Nephron progenitor cell (in vitro differentiated cells): ENCODE results near the gene ZNF30.
"Not testable (repeated sequence)": the region's sequence is repeated elsewhere in the genome, so short reads cannot be mapped to it uniquely, and the experiment has no call there.

Experiments
- DNase-seq: peaks from one replicate; pipeline ENCODE4 v3.0.0; 2021
- H3K27ac Mint-ChIP-seq: 2 replicates; pipeline ENCODE4 v1.8.0; 2021; ENCODE audit warnings: mild to moderate bottlenecking, moderate library complexity, mixed read lengths
- H3K27me3 Mint-ChIP-seq: 2 replicates; pipeline ENCODE4 v1.8.0; 2021; ENCODE audit warnings: mild to moderate bottlenecking, low read depth, mixed read lengths; ENCODE audit not compliant: poor library complexity
- H3K36me3 Mint-ChIP-seq: 2 replicates; pipeline ENCODE4 v1.8.0; 2021; ENCODE audit warnings: low read depth, mixed read lengths
- H3K4me1 Mint-ChIP-seq: 2 replicates; pipeline ENCODE4 v1.8.0; 2021; ENCODE audit warnings: mixed read lengths
- H3K4me3 Mint-ChIP-seq: 2 replicates; pipeline ENCODE4 v1.8.0; 2021; ENCODE audit warnings: mild to moderate bottlenecking, moderate library complexity, mixed read lengths
- H3K9me3 Mint-ChIP-seq: 2 replicates; pipeline ENCODE4 v1.8.0; 2021; ENCODE audit warnings: mild to moderate bottlenecking, moderate library complexity, mixed read lengths
- CTCF ChIP-seq: fragments of 200-600 bp; sonication (generic); IDR thresholded peaks from 2 replicates; pipeline ENCODE4 v1.5.0; 2021; ENCODE audit warnings: antibody characterized with exemption

ZNF30 gene

GRCh38 chr19:34962687-34963572 is 36.2 kb downstream of the ZNF30 start:
- Mint-ChIP-seq H3K27ac (no peak overlapping the region), H3K27me3 (peaks cover 22% of the 10 kb centered on the region), H3K9me3 (peaks cover 84% of the 10 kb centered on the region), H3K36me3 (peaks cover 56% of the 10 kb centered on the region), H3K4me3 (peak overlapping the region; percentile 88), H3K4me1 (peaks cover 9% of the 10 kb centered on the region)
- no peak for DNase-seq
- TF ChIP-seq CTCF = no peak

- peaks cover 47% of the 10 kb centered on the region for H3K36me3 Mint-ChIP-seq
- no peak within 1 kb of the TSS for H3K27ac Mint-ChIP-seq
- DNase-seq = peak; percentile 79
Measured at GRCh38 chr19:34963573-34964406, 37.1 kb downstream of the ZNF30 start, which contains the start of gene ZNF792. Gene ZNF792, minus strand, starts transcription at chr19:34964229. Its CDS starts 567 bp downstream, at chr19:34963662.

GRCh38 chr19:34964598-34964997 is 37.9 kb downstream of the ZNF30 start:
- H3K4me1 Mint-ChIP-seq = peaks cover 9% of the 10 kb centered on the region

More at GRCh38 chr19:34963573-34964406, 37.1 kb downstream of the ZNF30 start, which contains the start of gene ZNF792:
- Mint-ChIP-seq H3K9me3 (peaks cover 84% of the 10 kb centered on the region), H3K4me1 (peaks cover 9% of the 10 kb centered on the region), H3K27me3 (peaks cover 25% of the 10 kb centered on the region), H3K4me3 (peak within 1 kb of the TSS; percentile 88)
- TF ChIP-seq CTCF = no peak

GRCh38 chr19:34965505-34965904 is 38.8 kb downstream of the ZNF30 start:
- Mint-ChIP-seq H3K36me3 (peaks cover 30% of the 10 kb centered on the region), H3K27me3 (peaks cover 29% of the 10 kb centered on the region), H3K9me3 (peaks cover 81% of the 10 kb centered on the region)
- DNase-seq, H3K4me1 Mint-ChIP-seq, H3K4me3 Mint-ChIP-seq, H3K27ac Mint-ChIP-seq: not testable (repeated sequence)

More at GRCh38 chr19:34964598-34964997, 37.9 kb downstream of the ZNF30 start:
- Mint-ChIP-seq H3K9me3 (peaks cover 81% of the 10 kb centered on the region), H3K27me3 (peaks cover 29% of the 10 kb centered on the region), H3K27ac (no peak overlapping the region), H3K36me3 (peaks cover 39% of the 10 kb centered on the region), H3K4me3 (peak overlapping the region; percentile 77)
- no peak for DNase-seq
- no peak for TF ChIP-seq CTCF

- DNase-seq = no peak
- TF ChIP-seq CTCF = no peak
- H3K4me3 Mint-ChIP-seq = no peak overlapping the region
- peaks cover 23% of the 10 kb centered on the region for H3K27me3 Mint-ChIP-seq
- no peak overlapping the region for H3K27ac Mint-ChIP-seq
- H3K9me3 Mint-ChIP-seq = peaks cover 71% of the 10 kb centered on the region
- peaks cover 11% of the 10 kb centered on the region for H3K36me3 Mint-ChIP-seq
- H3K4me1 Mint-ChIP-seq = peaks cover 9% of the 10 kb centered on the region
Measured at GRCh38 chr19:34967551-34967950, 40.8 kb downstream of the ZNF30 start.

GRCh38 chr19:34969721-34970120 is 43.0 kb downstream of the ZNF30 start:
- DNase-seq = no peak
- TF ChIP-seq CTCF = no peak
- peaks cover 8% of the 10 kb centered on the region for H3K4me1 Mint-ChIP-seq
- H3K4me3 Mint-ChIP-seq = no peak overlapping the region
- H3K9me3 Mint-ChIP-seq = peaks cover 58% of the 10 kb centered on the region
- peaks cover 20% of the 10 kb centered on the region for H3K27me3 Mint-ChIP-seq
- peaks cover 4% of the 10 kb centered on the region for H3K36me3 Mint-ChIP-seq
- H3K27ac Mint-ChIP-seq = no peak overlapping the region

GRCh38 chr19:34970185-34970780 is 43.6 kb downstream of the ZNF30 start:
- peaks cover 53% of the 10 kb centered on the region for H3K9me3 Mint-ChIP-seq
- not testable (repeated sequence) for H3K36me3 Mint-ChIP-seq, DNase-seq, H3K4me1 Mint-ChIP-seq, H3K4me3 Mint-ChIP-seq, H3K27ac Mint-ChIP-seq
- H3K27me3 Mint-ChIP-seq = peaks cover 16% of the 10 kb centered on the region
